Measurements from ENCODE around the gene RAB6A.

GRCh38 chr11:73636249-73636648 is 124.6 kb downstream of the RAB6A start:
- TF ChIP-seq CTCF (IDR thresholded peaks at IDR 0.05 in 2 of 3, conservative IDR thresholded peaks at IDR 0.05 in 1 of 3; ENCODE audit: control insufficient read depth in 2 of 3, extremely low read depth in 1 of 3, insufficient read depth in 1 of 3, low read depth in 3 of 3, low read length in 3 of 3), result no peak
- no peak for TF ChIP-seq MEF2A (IDR thresholded peaks at IDR 0.05; ENCODE audit: insufficient read depth, low read depth, low read length)
- TF ChIP-seq RAD21 (IDR thresholded peaks at IDR 0.05; ENCODE audit: insufficient read depth, low read depth, low read length), result no peak
- TF ChIP-seq SIN3A (IDR thresholded peaks at IDR 0.05; ENCODE audit: low read depth, low read length), result no peak
- no peak for TF ChIP-seq BCL3 (IDR thresholded peaks at IDR 0.05; ENCODE audit: borderline replicate concordance, insufficient read depth, low read depth, low read length, poor library complexity, severe bottlenecking)
- TF ChIP-seq PAX8 (IDR thresholded peaks at IDR 0.05), result no peak
- no peak for TF ChIP-seq POLR2AphosphoS5 (IDR thresholded peaks at IDR 0.05; ENCODE audit: low read length)

Measured in GM12878 (cell line).